ENCODE measurements around the gene MROH9.

DNA sequence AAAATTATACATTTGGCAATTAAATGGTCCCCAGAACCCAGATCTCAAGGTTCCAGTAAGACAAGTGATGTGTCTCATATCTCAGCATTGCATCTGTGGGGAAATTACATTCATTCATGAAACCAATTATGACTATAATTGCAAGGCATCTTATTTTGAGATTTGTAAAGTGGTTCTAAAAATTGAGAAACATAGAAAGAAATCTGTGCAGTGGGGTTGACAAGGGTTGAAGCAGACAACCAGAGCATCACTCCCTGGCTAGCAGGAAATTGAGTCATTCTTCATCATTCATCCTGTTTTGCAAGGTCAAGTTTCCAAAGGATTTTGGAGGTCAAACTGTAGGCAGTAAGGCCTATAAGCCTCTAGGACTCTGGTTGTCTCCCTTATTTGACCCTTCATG lies 25.1 kb upstream of the MROH9 start:
- TF ChIP-seq, protein P1, sequence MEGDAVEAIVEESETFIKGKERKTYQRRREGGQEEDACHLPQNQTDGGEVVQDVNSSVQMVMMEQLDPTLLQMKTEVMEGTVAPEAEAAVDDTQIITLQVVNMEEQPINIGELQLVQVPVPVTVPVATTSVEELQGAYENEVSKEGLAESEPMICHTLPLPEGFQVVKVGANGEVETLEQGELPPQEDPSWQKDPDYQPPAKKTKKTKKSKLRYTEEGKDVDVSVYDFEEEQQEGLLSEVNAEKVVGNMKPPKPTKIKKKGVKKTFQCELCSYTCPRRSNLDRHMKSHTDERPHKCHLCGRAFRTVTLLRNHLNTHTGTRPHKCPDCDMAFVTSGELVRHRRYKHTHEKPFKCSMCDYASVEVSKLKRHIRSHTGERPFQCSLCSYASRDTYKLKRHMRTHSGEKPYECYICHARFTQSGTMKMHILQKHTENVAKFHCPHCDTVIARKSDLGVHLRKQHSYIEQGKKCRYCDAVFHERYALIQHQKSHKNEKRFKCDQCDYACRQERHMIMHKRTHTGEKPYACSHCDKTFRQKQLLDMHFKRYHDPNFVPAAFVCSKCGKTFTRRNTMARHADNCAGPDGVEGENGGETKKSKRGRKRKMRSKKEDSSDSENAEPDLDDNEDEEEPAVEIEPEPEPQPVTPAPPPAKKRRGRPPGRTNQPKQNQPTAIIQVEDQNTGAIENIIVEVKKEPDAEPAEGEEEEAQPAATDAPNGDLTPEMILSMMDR (tag by site-specific recombination; IDR thresholded peaks at IDR 0.05) = no peak
- TF ChIP-seq BCL11A (tag by site-specific recombination; IDR thresholded peaks at IDR 0.05; ENCODE audit: low read depth) (no peak), KLF1 (tag by site-specific recombination; IDR thresholded peaks at IDR 0.05) (no peak), ZNF114 (tag by site-specific recombination; IDR thresholded peaks at IDR 0.05) (no peak), TCF7L2 (IDR thresholded peaks at IDR 0.05; ENCODE audit: borderline replicate concordance, low read depth, low read length) (no peak), ZNF501 (tag by site-specific recombination; IDR thresholded peaks at IDR 0.05) (no peak), ZNF175 (tag by site-specific recombination; IDR thresholded peaks at IDR 0.05) (no peak), ZNF354C (tag by site-specific recombination; IDR thresholded peaks at IDR 0.05; ENCODE audit: borderline replicate concordance, low read depth) (no peak), ZNF530 (tag by site-specific recombination; IDR thresholded peaks at IDR 0.05; ENCODE audit: low read depth) (no peak), EGR2 (tag by site-specific recombination; IDR thresholded peaks at IDR 0.05; ENCODE audit: low read depth) (no peak)
- TF ChIP-seq, protein P2, sequence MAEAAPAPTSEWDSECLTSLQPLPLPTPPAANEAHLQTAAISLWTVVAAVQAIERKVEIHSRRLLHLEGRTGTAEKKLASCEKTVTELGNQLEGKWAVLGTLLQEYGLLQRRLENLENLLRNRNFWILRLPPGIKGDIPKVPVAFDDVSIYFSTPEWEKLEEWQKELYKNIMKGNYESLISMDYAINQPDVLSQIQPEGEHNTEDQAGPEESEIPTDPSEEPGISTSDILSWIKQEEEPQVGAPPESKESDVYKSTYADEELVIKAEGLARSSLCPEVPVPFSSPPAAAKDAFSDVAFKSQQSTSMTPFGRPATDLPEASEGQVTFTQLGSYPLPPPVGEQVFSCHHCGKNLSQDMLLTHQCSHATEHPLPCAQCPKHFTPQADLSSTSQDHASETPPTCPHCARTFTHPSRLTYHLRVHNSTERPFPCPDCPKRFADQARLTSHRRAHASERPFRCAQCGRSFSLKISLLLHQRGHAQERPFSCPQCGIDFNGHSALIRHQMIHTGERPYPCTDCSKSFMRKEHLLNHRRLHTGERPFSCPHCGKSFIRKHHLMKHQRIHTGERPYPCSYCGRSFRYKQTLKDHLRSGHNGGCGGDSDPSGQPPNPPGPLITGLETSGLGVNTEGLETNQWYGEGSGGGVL (tag by site-specific recombination; IDR thresholded peaks at IDR 0.05) = no peak
- TF ChIP-seq, protein P3, sequence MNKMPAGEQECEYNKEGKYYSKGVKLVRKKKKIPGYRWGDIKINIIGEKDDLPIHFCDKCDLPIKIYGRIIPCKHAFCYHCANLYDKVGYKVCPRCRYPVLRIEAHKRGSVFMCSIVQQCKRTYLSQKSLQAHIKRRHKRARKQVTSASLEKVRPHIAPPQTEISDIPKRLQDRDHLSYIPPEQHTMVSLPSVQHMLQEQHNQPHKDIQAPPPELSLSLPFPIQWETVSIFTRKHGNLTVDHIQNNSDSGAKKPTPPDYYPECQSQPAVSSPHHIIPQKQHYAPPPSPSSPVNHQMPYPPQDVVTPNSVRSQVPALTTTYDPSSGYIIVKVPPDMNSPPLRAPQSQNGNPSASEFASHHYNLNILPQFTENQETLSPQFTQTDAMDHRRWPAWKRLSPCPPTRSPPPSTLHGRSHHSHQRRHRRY (tag by site-specific recombination; IDR thresholded peaks at IDR 0.05) = no peak

Data from HEK293 (cell line).